Measurements from ENCODE around the gene TRMT5.

TRMT5 gene

DNA sequence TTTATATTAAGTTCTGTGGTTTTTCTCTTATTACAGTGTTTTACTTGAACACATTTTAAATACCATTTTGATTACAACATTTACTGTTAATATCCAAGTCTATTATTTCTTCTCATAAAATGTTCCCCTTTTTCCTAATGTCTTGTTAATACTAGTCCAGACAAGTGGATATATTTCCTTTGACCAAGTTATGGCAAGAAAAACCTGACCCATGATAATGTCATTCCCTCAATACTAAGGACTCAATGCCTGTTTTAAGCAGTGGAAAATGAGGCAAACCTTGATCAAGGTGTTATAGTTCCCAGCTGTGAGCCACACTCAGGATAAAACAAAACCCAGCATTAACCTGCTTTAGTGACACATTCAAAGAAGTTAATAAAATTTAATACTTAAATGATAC is 12.2 kb downstream of the TRMT5 start:
- no peak for DNase-seq (ENCODE audit: low spot score)
- TF ChIP-seq, protein P1, sequence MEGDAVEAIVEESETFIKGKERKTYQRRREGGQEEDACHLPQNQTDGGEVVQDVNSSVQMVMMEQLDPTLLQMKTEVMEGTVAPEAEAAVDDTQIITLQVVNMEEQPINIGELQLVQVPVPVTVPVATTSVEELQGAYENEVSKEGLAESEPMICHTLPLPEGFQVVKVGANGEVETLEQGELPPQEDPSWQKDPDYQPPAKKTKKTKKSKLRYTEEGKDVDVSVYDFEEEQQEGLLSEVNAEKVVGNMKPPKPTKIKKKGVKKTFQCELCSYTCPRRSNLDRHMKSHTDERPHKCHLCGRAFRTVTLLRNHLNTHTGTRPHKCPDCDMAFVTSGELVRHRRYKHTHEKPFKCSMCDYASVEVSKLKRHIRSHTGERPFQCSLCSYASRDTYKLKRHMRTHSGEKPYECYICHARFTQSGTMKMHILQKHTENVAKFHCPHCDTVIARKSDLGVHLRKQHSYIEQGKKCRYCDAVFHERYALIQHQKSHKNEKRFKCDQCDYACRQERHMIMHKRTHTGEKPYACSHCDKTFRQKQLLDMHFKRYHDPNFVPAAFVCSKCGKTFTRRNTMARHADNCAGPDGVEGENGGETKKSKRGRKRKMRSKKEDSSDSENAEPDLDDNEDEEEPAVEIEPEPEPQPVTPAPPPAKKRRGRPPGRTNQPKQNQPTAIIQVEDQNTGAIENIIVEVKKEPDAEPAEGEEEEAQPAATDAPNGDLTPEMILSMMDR (IDR thresholded peaks at IDR 0.05; ENCODE audit: extremely low read depth, insufficient read depth, missing control alignments), result no peak
- in situ Hi-C loops (cut with MboI; ENCODE audit: low pct_unique_long_range_greater_than_20kb, low sequenced_read_pairs, unreplicated experiment), result no loop called here

DNA sequence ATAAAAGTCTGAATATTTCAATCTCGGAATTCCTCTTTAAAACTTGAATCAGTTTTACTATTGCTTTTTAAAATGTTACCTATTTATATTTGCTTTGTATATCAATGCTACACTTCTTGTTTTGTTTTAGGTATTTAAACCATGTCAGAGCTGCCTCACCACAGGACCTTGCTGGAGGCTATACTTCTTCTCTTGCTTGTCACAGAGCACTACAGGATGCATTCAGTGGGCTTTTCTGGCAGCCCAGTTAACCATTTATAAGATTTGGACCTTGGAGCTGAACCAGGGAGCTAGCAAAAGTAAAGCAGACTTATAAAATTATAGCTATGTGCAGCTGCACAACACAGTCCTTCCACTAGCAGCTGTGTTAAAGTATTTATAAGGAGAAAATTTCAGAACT is 12.8 kb downstream of the TRMT5 start:
- in situ Hi-C loops (cut with MboI; ENCODE audit: low pct_unique_long_range_greater_than_20kb, low sequenced_read_pairs, unreplicated experiment), result no loop called here
- TF ChIP-seq, protein P1 (IDR thresholded peaks at IDR 0.05; ENCODE audit: extremely low read depth, insufficient read depth, missing control alignments), result no peak
- no peak for DNase-seq (ENCODE audit: low spot score)

DNA sequence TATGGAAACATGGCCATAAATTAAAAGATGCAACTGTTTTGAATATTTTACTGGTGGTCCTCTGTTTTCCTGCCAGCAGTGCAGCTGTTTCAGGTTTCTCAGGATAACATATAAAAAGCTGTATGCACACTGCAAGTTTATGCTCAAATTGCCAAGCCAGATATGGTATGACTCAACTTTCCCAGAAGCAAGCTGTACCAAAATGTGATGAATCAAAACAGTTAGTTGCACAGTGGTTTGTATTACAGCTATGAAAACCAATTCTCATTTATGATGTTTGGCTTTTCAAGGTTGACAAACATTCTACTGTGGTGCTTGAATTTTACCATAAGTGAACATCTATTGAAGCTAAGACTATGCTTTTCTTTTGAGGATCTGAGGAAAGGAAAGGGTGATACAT is 15.5 kb downstream of the TRMT5 start:
- DNase-seq (ENCODE audit: low spot score), result no peak
- TF ChIP-seq, protein P1 (IDR thresholded peaks at IDR 0.05; ENCODE audit: extremely low read depth, insufficient read depth, missing control alignments), result no peak
- in situ Hi-C loops (cut with MboI; ENCODE audit: low pct_unique_long_range_greater_than_20kb, low sequenced_read_pairs, unreplicated experiment), result no loop called here

DNA sequence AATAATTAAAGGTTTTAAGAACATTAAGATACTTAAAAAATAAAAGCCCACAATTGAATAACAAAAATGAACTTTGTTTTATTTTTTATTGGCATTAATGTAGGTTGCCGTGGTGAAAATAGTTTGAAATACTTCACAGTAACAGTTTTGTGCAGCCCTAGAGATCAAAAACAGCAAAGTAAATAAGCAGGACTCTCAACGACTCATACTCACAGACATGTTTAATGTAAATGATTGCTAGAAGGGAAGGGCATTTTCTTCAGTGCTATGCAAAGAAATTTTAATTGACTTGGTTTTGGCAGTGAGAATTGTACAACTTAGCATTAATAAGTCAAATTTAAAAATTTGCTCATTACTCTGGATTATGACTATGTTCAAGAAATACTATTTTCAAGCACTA is 16.0 kb downstream of the TRMT5 start:
- in situ Hi-C loops (cut with MboI; ENCODE audit: low pct_unique_long_range_greater_than_20kb, low sequenced_read_pairs, unreplicated experiment), result no loop called here
- no peak for DNase-seq (ENCODE audit: low spot score)
- TF ChIP-seq, protein P1 (IDR thresholded peaks at IDR 0.05; ENCODE audit: extremely low read depth, insufficient read depth, missing control alignments), result no peak

DNA sequence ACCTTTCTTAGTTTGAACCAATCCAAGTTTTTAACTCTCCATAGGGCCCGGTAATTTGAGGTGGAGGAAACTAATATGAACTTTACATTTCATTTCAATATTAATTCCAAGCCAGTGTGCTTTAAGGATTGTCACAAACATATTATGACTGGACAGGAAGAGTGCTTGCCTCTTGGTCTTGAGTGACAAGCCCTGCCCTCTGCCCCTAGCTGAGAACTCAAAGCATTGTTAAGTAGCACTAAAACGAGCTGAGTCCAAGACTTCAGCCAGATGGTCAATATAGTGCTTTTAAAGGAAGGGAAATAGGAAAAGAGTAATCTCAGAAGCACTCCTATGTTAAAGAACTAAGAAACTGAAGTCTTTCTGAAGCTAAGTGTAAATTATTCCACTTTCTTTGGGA is 17.1 kb downstream of the TRMT5 start:
- in situ Hi-C loops (cut with MboI; ENCODE audit: low pct_unique_long_range_greater_than_20kb, low sequenced_read_pairs, unreplicated experiment), result no loop called here
- DNase-seq (ENCODE audit: low spot score), result no peak
- TF ChIP-seq, protein P1 (IDR thresholded peaks at IDR 0.05; ENCODE audit: extremely low read depth, insufficient read depth, missing control alignments), result no peak

DNA sequence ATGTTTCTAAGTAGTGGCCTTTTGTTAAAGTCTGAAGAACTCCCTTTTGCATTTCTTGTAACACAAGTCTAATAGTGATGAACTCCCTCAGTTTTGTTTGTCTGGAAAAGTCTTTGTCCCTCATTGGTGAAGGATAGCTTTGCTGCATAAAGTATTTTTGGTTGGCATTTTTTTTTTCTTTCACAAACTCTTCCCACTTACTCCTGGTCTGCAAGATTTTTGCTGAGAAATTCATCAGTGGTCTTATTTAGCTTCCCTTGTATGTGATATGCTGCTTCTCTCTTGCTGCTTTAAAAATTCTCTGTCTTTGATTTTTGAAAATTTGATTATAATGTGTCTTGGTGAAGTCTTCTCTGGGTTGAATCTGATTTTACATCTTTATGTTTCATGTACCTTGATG is 22.7 kb downstream of the TRMT5 start:
- in situ Hi-C loops (cut with MboI; ENCODE audit: low pct_unique_long_range_greater_than_20kb, low sequenced_read_pairs, unreplicated experiment), result no loop called here
- TF ChIP-seq, protein P1 (IDR thresholded peaks at IDR 0.05; ENCODE audit: extremely low read depth, insufficient read depth, missing control alignments), result no peak
- no peak for DNase-seq (ENCODE audit: low spot score)

DNA sequence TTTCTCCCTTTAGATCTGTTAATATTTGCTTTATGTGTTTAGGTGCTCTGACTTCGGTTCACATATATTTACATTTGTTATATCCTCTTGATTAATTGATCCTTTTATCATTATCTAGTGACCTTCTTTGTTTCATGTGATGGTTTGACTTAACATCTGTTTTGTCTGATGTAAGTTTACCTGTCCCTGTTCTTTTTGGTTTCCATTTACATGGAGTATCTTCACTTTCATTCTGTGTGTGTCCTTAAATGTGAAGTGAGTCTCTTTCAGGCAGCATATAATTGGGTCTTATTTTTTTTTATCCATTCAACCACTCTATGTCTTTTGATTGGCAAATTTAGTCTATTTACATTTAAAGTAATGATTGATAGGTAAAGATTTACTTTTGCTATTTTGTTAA is 24.2 kb downstream of the TRMT5 start:
- in situ Hi-C loops (cut with MboI; ENCODE audit: low pct_unique_long_range_greater_than_20kb, low sequenced_read_pairs, unreplicated experiment), result no loop called here

More for the DNA sequence above, 24.2 kb downstream of the TRMT5 start:
- DNase-seq (ENCODE audit: low spot score), result no peak
- TF ChIP-seq, protein P1 (IDR thresholded peaks at IDR 0.05; ENCODE audit: extremely low read depth, insufficient read depth, missing control alignments), result no peak

Data from GM13977 (cell line).